Neutrophil (primary cell): ENCODE results near the gene GALM.

ENCODE experiments used
- H3K27ac ChIP-seq: fragments of 200-600 bp; sonication (generic); 2 replicates; pipeline ENCODE4 v1.5.1; 2016; ENCODE audit warnings: mild to moderate bottlenecking, moderate library complexity
- H3K27me3 ChIP-seq: fragments of 200-600 bp; sonication (generic); 2 replicates; pipeline ENCODE4 v1.6.0; 2016; ENCODE audit warnings: mild to moderate bottlenecking
- H3K36me3 ChIP-seq: fragments of 200-600 bp; sonication (generic); 2 replicates; pipeline ENCODE4 v1.5.1; 2017
- H3K4me1 ChIP-seq, 2 experiments: fragments of 200-600 bp in 1 of 2; sonication (generic) in 1 of 2; 1 replicate in 1 of 2; 2 replicates in 1 of 2; pipeline versions ENCODE4 v1.5.1 to v1.6.1; 2013 to 2016; ENCODE audit warnings: low read depth in 1 of 2, low read length in 1 of 2, mild to moderate bottlenecking in 1 of 2, moderate library complexity in 1 of 2; ENCODE audit not compliant: control insufficient read depth in 1 of 2, insufficient read depth in 1 of 2
- H3K4me3 ChIP-seq, 2 experiments: fragments of 200-600 bp in 1 of 2; sonication (generic) in 1 of 2; 1 replicate in 1 of 2; 2 replicates in 1 of 2; pipeline ENCODE4 v1.5.1; 2013 to 2016; ENCODE audit warnings: low read depth in 1 of 2, low read length in 1 of 2, mild to moderate bottlenecking in 1 of 2, moderate library complexity in 1 of 2
- H3K9me3 ChIP-seq: fragments of 200-600 bp; sonication (generic); 2 replicates; pipeline ENCODE4 v1.5.1; 2016
- CTCF ChIP-seq: fragments of 200-600 bp; sonication (generic); IDR thresholded peaks from 2 replicates; pipeline ENCODE4 v1.5.1; 2016; ENCODE audit warnings: antibody characterized with exemption

Gene GALM

GRCh38 chr2:38683766-38684165 lies 17.9 kb downstream of the GALM start:
- H3K4me1 ChIP-seq = no peaks in the 10 kb centered on the region
- H3K27ac ChIP-seq = no peak overlapping the region
- no peak overlapping the region for H3K4me3 ChIP-seq
- H3K27me3 ChIP-seq = no peaks in the 10 kb centered on the region
- H3K9me3 ChIP-seq = no peaks in the 10 kb centered on the region
- no peak for TF ChIP-seq CTCF
- H3K36me3 ChIP-seq = peaks cover 57% of the 10 kb centered on the region

GRCh38 chr2:38685116-38685735 lies 19.3 kb downstream of the GALM start:
- H3K27ac ChIP-seq = no peak overlapping the region
- TF ChIP-seq CTCF = no peak
- H3K36me3 ChIP-seq = peaks cover 49% of the 10 kb centered on the region
- no peaks in the 10 kb centered on the region for H3K4me1 ChIP-seq
- H3K4me3 ChIP-seq = no peak overlapping the region
- H3K27me3 ChIP-seq = no peaks in the 10 kb centered on the region
- H3K9me3 ChIP-seq = no peaks in the 10 kb centered on the region

GRCh38 chr2:38690499-38691420 lies 24.8 kb downstream of the GALM start:
- Histone ChIP-seq H3K27me3 (no peaks in the 10 kb centered on the region), H3K4me3 (no peak overlapping the region), H3K4me1 (peaks cover 4 to 9% of the 10 kb centered on the region in 2 experiments), H3K27ac (no peak overlapping the region), H3K36me3 (peaks cover 22% of the 10 kb centered on the region), H3K9me3 (no peaks in the 10 kb centered on the region)
- TF ChIP-seq CTCF = no peak

- Histone ChIP-seq H3K36me3 (peaks cover 17% of the 10 kb centered on the region), H3K27me3 (no peaks in the 10 kb centered on the region), H3K4me3 (no peak overlapping the region), H3K9me3 (no peaks in the 10 kb centered on the region), H3K4me1 (peaks cover 4 to 9% of the 10 kb centered on the region in 2 experiments), H3K27ac (no peak overlapping the region)
- no peak for TF ChIP-seq CTCF
Measured at GRCh38 chr2:38691994-38692393, 26.1 kb downstream of the GALM start.

- Histone ChIP-seq H3K9me3 (no peaks in the 10 kb centered on the region), H3K36me3 (peaks cover 12% of the 10 kb centered on the region), H3K27ac (no peak overlapping the region), H3K27me3 (no peaks in the 10 kb centered on the region), H3K4me3 (no peak overlapping the region), H3K4me1 (peaks cover 4 to 9% of the 10 kb centered on the region in 2 experiments)
- TF ChIP-seq CTCF = no peak
Measured at GRCh38 chr2:38692636-38693318, 26.9 kb downstream of the GALM start.
